Subcutaneous adipose tissue (tissue), 4 donors: Measurements from ENCODE around the gene MRPL39. TPM values are rescaled to one million over a fixed set of nuclear protein-coding genes. Genes with fewer than 3 reads are reported as not detected.

Source experiments
- total RNA-seq, 4 donors: library from RNA; depleted of rRNA; stranded (reverse); fragments of >200 nt; gene quantifications; one replicate each; pipeline ENCODE4 v1.1.0, GENCODE V29; 2016
- TF ChIP-seq, protein P1 (sequence below): fragments of 450-650 bp; IDR thresholded peaks from one replicate; pipeline ENCODE4 v1.5.1; 2016; ENCODE audit warnings: low read depth, mild to moderate bottlenecking, control low read depth, antibody characterized with exemption, moderate library complexity

Gene MRPL39
- 10 to 100 TPM; 13.0 to 36.7 (median 16.2) TPM for total RNA-seq

DNA sequence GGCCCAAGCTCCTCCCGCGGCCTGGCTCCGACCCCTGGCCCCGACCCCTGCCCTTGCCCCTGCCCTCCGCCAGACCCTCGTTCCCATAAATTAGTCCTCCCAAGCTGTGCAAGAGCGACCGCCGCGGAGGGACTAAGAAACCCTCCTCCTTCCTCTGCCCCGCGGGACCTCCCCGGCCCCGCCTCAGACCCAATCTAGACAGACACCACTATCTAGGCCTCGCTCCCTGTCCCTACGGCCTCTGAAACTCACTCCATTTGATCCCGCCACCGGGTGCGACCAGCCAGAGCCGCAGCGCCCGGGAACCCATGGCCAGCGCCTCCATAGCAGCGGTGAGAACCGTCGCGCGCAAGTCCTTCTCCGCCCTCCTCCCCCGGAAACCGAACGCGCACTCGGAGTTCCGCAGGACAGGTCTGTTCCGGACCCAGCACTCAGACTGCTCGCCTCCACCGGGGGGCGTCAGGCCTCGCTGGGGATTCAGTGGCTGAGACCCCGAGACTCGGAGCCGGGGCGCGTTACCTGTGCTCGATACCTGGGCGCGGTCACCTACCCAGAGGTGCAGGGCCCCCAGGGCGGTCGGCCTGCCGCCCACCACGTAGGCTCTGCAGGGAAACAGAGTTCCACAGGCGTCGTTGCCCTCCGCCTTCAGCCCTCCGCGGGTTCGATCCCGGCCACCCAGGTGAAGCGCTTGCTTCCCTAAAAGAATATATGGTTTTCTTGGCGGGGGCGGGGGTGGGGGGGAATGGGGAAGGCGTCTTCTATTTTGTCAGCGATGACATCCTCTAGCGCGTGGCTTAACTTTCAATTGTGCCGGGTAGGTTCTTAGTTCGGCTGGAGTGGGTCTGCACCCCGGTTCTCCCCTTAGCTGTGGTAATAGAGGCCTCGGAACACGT lies at the start of gene MRPL39:
TSS of gene MRPL39 (minus strand) at position 331 of the 893 bp plus-strand sequence. CDS start at position 325, 6 bp downstream.
- TF ChIP-seq, protein P1, sequence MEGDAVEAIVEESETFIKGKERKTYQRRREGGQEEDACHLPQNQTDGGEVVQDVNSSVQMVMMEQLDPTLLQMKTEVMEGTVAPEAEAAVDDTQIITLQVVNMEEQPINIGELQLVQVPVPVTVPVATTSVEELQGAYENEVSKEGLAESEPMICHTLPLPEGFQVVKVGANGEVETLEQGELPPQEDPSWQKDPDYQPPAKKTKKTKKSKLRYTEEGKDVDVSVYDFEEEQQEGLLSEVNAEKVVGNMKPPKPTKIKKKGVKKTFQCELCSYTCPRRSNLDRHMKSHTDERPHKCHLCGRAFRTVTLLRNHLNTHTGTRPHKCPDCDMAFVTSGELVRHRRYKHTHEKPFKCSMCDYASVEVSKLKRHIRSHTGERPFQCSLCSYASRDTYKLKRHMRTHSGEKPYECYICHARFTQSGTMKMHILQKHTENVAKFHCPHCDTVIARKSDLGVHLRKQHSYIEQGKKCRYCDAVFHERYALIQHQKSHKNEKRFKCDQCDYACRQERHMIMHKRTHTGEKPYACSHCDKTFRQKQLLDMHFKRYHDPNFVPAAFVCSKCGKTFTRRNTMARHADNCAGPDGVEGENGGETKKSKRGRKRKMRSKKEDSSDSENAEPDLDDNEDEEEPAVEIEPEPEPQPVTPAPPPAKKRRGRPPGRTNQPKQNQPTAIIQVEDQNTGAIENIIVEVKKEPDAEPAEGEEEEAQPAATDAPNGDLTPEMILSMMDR: no peak

DNA sequence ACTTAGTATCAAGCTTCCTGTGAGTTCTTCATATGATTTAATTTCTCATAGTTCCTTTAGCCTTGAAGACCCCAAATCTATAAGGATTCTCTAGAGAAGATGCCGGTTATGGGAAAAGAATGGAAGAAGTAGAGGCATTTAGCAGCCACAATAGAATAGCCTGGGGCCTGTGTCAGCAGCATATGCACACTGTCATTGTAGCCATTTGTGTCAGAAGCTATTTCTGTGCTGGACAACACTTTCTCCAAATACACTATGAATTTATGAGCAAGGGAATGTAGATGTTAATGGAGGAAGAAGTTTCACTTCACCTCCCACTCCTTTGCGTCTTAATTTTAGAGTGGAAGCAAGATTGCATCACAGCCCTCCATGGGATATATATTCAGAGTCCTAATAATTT lies 49.1 kb upstream of the MRPL39 start:
- TF ChIP-seq, protein P1: no peak

DNA sequence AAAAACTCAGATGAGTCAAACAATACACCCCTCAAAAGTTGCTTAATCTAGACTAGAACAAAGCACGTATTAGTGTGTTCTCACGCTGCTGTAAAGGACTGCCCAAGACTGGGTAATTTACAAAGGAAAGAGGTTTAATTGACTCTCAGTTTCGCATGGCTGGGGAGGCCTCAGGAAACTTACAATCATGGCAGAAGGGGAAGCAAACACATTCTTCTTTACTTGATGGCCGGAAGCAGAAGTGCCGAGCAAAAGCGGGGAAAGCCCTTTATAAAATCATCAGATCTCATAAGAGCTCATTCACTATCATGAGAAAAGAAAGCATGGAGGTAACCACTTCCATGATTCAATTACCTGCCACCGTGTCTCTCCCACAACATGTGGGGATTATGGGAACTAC lies 41.9 kb upstream of the MRPL39 start:
- TF ChIP-seq, protein P1: no peak

DNA sequence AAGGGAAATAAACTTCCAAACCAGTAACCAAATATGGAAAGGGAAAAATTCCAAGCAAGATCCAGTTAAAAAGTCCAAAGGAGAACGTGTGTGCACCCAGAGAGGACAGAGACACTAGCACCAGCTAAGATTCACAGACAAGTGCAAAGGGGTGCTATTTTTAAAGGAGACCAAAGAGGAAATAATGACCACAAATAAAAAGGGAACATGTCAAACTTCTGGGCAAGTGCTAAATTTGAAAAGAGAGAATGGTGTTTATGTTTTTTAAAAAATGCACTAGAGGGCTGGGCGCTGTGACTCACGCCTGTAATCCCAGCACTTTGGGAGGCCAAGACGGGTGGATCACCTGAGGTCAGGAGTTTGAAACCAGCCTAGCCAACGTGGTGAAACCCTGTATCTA lies 40.4 kb upstream of the MRPL39 start:
- TF ChIP-seq, protein P1: no peak

DNA sequence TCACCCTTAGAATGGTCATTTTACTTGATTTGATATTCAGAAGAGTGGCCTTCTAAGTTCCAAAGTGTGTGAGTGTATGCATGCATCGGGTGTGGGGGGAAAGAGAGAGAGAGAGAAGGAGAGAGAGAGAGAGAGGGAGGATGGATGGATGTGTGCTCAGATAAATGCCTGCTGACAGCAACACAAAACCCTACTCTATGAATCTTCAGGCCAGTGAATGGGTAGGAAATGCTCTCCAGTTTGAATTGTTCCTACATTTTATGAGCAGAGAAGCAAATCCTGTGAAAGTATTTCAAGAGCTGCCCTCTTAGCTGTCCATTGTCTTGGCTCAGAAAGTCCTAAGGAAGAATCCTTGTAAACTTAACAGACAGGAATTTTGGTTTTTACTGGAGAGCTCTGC lies 39.2 kb upstream of the MRPL39 start:
- TF ChIP-seq, protein P1: no peak

DNA sequence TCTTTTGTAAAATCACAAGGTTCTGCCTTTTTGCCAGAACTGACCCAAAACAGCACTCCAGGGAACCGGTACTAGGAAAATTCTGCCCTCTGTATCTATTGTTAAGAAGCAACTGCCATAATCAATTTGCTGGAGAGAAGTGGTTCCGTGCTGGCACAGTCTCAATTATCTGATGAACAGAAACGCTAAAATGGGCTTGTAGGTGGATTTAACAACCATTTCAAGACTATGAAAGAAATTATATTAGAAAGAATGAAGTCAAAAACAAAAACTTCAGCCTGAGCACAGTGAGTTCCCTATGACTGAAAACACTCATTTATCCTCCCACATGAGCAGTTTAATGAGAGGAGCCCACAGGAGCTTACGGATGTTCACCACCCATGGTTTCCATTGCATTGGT lies 36.2 kb upstream of the MRPL39 start:
- TF ChIP-seq, protein P1: no peak

DNA sequence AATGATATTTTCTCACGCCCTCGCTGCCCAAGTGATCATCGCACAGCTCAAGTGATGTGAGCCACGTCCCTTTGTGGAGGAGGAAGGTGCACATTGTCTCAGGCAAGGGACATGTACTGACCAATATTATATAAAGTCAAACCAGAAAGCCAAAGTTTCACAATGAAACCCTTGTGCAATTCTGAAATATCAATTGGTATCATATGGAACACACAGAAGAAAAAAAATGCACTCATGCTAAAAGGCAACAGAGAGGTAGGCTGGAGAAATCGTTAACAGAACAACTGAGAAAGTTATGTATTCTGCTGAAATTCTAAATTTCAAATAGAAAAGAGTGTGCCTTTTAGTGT lies 33.6 kb upstream of the MRPL39 start:
- TF ChIP-seq, protein P1: no peak
